ENCODE data around the gene DHRS9.

The DHRS9 gene

GRCh38 chr2:169065422-169065821, 3.9 kb upstream of the DHRS9 start:
- DNase-seq (ENCODE audit: low read depth in 4 of 4, low spot score in 1 of 4) = no peak

GRCh38 chr2:169065864-169066517, 3.4 kb upstream of the DHRS9 start:
- DNase-seq (ENCODE audit: low read depth in 4 of 4, low spot score in 1 of 4) = no peak

GRCh38 chr2:169066897-169067296, 2.5 kb upstream of the DHRS9 start:
- no peak for DNase-seq (ENCODE audit: low read depth in 4 of 4, low spot score in 1 of 4)

GRCh38 chr2:169069833-169070232, 470 bp downstream of the DHRS9 start:
- DNase-seq (ENCODE audit: low read depth in 4 of 4, low spot score in 1 of 4) = no peak

GRCh38 chr2:169071455-169071854, 2.1 kb downstream of the DHRS9 start:
- no peak for DNase-seq (ENCODE audit: low read depth in 4 of 4, low spot score in 1 of 4)

- DNase-seq (ENCODE audit: low read depth in 4 of 4, low spot score in 1 of 4) = no peak
Observed at GRCh38 chr2:169072163-169072925, 3.0 kb downstream of the DHRS9 start.

- DNase-seq (ENCODE audit: low read depth in 4 of 4, low spot score in 1 of 4) = no peak
Observed at GRCh38 chr2:169073211-169073962, 4.0 kb downstream of the DHRS9 start.

DNA sequence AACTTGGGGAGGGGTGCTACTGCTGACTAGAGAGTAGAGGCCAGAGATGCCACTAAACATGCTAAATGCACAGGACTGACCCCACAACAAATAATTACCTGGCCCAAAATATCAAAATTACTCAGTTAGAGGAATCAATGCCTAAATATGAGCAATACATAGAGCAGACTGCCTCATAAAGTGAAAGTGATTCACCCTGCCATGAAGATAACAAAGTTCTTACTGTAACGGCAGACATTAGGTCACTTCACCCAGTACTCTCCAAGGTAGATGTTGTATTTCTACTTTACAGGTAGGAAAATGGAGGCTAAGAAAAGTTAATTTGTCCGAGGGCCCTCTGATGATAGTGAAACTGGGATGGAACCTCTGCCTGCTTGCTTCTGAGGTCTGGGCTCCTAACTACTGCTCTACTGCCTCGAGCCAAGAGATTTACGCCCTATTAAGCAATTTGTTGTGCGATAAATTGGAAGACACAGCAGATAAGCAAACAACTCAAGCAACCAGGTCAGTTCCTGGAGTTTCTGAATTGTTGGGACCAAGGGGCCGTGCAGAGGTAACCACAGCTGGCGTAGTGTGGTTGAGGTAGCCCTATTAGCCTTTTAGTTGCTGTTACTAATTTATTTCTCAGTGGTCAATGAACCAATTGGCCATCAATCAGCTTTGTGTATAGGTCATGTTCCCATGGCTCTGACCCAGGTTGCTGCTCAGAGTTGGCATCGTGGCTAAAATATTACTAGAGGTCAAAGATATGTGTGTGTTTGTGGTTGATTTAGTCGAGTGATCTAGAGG, 4.8 kb downstream of the DHRS9 start:
- no peak for DNase-seq (ENCODE audit: low read depth in 4 of 4, low spot score in 1 of 4)

DNA sequence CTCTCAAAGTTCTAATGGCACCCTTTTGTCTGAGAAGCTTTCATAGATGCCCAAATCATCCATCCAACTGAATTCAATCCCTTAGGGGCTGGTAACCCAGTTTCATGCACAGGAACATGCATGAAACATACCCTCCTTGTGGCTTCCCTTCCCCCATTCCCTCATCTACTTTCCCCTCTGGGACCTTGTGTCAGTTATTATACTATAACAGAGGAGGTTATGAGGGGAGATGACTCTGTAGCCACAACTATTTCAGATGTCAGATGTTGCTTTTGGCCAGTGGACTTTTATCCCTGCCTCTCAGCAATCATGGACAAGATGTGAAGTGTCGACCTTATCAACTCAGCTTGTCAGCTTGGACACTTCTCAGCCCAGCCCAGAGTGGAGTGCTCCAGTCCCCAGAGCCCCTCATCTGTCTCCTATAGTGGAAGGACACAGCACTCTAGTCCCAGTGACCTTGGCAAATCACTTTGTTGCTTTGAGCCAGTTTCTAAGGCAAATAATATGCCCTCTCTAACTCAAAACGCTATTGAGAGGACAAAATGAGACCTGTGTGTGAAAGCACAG, 8.4 kb downstream of the DHRS9 start:
- DNase-seq (ENCODE audit: low read depth in 4 of 4, low spot score in 1 of 4) = no peak

GRCh38 chr2:169080250-169081069, 11.1 kb downstream of the DHRS9 start:
- DNase-seq (ENCODE audit: low read depth in 4 of 4, low spot score in 1 of 4) = no peak

DNA sequence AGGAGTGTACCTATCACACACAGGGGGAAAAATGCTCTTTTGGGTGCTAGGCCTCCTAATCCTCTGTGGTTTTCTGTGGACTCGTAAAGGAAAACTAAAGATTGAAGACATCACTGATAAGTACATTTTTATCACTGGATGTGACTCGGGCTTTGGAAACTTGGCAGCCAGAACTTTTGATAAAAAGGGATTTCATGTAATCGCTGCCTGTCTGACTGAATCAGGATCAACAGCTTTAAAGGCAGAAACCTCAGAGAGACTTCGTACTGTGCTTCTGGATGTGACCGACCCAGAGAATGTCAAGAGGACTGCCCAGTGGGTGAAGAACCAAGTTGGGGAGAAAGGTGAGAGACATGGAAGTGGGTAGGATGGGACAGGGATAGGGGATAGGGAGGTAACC, 12.2 kb downstream of the DHRS9 start:
- no peak for DNase-seq (ENCODE audit: low read depth in 4 of 4, low spot score in 1 of 4)

- no peak for DNase-seq (ENCODE audit: low read depth in 4 of 4, low spot score in 1 of 4)
Observed at GRCh38 chr2:169082995-169083394, 13.6 kb downstream of the DHRS9 start.

GRCh38 chr2:169086893-169087467, 17.6 kb downstream of the DHRS9 start:
- no peak for DNase-seq (ENCODE audit: low read depth in 4 of 4, low spot score in 1 of 4)

DNA sequence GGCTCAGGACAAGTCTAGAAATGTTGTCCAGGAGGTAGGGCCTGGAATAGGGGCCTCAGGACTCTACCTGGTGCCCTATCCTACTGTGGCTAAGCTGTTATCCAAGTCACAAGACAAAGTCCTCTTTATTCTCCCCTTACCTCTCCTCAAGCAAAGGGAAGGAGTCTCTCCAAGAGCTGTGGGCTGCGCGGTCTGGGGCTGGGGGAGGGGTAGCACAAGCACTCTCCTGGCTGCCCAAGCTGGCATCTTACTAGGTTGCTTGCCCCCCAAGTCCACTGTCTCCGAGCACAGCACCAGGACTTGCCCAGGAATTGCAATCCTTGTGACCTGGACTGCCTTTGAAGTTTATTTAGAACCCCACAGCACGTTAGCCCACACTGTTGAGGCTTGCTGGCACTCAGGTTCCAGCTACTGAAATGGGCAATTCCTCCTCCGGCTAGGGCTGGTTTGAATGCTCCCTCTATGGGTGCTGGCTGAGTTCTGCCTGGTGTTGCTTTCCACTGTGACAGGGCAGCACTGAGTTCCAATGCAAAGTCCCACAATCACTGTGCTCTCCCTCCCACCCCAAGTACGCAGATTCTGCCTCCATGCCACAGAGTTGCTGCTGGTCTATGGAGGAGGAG, 18.5 kb downstream of the DHRS9 start:
- no peak for DNase-seq (ENCODE audit: low read depth in 4 of 4, low spot score in 1 of 4)

GRCh38 chr2:169089182-169089581, 19.8 kb downstream of the DHRS9 start:
- no peak for DNase-seq (ENCODE audit: low read depth in 4 of 4, low spot score in 1 of 4)

DNA sequence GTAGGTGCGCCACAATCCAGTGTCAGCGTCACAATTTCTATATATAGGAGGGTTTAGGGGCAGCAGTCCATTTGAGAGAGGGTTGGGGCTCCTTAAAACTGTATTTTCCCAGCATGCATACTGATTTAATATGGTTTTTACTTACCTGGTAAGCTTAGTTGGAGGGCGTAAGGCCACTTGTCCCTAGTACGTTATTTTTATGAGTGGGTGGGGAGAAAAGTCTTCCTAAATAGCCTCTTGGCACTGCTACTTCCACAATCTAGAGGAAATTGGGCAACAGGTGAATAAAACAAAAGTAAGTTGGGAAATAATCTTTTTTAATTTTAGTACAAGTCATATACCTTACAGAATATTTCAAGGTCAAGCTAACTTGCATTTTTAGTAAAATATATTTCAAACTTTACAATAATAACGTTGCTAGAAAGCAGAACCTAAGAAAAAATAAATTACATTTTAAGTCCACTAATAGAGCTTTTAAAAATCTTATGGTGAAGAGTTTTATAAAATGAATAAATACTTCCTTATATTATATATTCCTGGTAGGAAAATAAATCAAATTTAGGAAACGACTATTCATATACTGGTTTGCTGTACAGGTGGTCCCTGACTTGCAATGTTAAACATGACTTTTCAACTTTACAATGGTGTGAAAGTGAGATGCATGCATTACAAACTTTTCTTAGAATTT, 20.9 kb downstream of the DHRS9 start:
- no peak for DNase-seq (ENCODE audit: low read depth in 4 of 4, low spot score in 1 of 4)

DNA sequence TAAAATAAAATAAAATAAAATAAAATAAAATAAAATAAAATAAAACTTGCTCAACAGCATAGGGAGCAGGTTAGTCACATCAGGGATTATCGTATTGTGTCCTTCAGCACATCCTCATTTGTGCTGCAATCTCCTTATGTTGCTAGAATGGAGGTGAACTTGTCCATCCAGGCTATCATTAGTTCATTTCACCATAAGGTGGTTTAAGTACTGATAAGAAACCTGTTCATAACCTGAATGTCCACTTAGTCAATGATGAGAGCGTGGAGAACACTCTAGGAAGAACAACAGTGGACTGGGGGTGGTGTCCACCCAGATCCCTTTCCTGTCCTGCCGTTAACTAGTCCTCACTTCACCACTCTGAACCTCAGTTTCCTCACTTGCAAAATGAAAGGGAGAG, 21.9 kb downstream of the DHRS9 start:
- DNase-seq (ENCODE audit: low read depth in 4 of 4, low spot score in 1 of 4) = no peak

DNA sequence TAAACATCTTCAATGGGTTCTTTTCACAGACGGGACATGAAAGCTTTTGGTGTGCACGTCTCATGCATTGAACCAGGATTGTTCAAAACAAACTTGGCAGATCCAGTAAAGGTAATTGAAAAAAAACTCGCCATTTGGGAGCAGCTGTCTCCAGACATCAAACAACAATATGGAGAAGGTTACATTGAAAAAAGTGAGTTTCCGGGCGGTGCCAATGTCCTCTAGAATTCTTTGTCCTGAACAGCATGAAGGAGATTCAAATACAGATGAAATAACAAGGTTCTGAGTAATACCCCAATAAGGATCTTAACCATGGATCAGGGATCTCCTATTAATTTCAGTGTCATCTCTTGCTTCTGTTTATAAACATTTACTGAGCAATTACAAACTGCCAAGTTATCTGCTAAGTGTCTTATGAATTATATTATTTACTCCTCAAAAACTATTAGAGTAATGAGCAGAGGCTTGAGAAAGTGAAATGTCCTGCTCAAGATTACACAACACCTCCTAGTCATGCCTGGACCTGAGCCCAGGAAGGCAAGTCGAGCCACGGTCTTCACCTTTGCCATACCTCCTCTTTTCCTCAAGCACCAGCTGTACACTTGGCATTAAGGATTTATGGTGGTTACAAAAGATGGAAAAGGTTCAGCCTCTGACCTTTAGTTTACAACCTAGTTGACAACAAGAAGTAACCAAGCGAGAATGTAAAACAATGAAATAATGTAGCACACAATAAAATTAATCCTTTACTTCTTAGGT, 22.6 kb downstream of the DHRS9 start:
- DNase-seq (ENCODE audit: low read depth in 4 of 4, low spot score in 1 of 4) = no peak
